Hypothalamus (tissue), 51 donors: ENCODE measurements around the gene FOLR2.
"Not testable (repeated sequence)": the region's sequence is repeated elsewhere in the genome, so short reads cannot be mapped to it uniquely, and the experiment has no call there.

ENCODE experiments used
- DNase-seq, 51 donors: peaks; one replicate each; lab custom pipeline; 2025; lab: John Stamatoyannopoulos, UW

The FOLR2 gene

DNA sequence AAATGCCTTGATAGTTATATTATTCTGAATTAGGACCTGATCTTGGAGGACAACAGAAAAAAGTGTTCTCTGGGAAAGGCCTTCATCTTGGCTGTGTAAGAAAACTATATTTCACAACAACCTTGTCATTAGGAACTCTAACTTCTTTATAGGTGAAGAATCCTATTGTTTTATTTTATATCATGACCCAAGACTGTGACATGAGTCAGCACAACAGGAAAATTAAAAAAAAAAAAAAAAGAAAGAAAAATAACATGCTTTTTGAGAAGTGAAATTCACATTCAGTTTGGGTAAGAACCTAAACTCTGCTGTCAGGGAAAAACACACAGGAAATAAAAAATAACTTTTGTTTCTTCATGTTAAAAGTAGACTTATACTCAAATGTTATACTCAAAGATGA, 11.7 kb upstream of the FOLR2 start:
- no peak for DNase-seq

- not testable (repeated sequence) for DNase-seq
Observed at GRCh38 chr11:72206794-72207193, 9.8 kb upstream of the FOLR2 start.

GRCh38 chr11:72208281-72208680, 8.3 kb upstream of the FOLR2 start:
- no peak for DNase-seq

DNA sequence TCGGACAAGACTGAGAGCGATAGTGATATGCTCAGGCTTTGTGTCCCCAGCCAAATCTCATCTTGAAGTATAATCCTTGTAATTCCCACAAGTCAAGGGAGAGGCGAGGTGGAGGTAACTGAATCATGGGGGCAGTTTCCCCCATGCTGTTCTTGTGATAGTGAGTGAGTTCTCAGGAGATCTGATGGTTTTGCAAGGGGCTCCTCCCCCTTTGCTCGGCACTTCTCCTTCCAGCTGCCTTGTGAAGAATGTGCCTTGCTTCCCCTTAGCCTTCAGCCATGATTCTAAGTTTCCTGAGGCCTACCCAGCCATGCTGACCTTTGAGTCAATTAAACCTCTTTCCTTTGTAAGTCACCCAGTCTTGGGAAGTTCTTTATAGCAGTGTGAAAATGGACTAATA, 7.5 kb upstream of the FOLR2 start:
- DNase-seq = no peak

GRCh38 chr11:72217841-72218240, 1.2 kb downstream of the FOLR2 start:
- no peak for DNase-seq

- no peak for DNase-seq
Observed at GRCh38 chr11:72218251-72218745, 1.7 kb downstream of the FOLR2 start.

- DNase-seq = no peak
Observed at GRCh38 chr11:72220696-72221363, 4.2 kb downstream of the FOLR2 start.

DNA sequence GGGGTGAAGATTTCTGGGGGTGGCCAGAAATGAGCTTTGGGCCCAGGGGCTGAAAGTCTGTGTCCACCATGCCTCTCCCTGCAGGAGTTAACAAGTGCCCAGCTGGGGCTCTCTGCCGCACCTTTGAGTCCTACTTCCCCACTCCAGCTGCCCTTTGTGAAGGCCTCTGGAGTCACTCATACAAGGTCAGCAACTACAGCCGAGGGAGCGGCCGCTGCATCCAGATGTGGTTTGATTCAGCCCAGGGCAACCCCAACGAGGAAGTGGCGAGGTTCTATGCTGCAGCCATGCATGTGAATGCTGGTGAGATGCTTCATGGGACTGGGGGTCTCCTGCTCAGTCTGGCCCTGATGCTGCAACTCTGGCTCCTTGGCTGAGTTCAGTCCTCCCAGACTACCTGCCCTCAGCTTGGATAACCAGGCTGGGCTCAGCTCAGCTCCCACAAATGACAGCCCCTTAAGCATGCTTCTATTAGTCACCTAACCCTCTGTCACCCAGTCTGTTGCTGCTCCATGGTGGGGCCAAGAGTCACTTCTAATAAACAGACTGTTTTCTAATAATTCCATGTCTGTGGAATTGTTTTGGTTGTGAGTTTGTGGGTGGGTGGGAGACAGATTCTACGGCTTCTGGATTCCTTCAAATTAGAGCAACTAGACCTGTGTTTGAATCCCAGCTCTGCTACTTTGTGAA, 4.9 kb downstream of the FOLR2 start:
- no peak for DNase-seq

DNA sequence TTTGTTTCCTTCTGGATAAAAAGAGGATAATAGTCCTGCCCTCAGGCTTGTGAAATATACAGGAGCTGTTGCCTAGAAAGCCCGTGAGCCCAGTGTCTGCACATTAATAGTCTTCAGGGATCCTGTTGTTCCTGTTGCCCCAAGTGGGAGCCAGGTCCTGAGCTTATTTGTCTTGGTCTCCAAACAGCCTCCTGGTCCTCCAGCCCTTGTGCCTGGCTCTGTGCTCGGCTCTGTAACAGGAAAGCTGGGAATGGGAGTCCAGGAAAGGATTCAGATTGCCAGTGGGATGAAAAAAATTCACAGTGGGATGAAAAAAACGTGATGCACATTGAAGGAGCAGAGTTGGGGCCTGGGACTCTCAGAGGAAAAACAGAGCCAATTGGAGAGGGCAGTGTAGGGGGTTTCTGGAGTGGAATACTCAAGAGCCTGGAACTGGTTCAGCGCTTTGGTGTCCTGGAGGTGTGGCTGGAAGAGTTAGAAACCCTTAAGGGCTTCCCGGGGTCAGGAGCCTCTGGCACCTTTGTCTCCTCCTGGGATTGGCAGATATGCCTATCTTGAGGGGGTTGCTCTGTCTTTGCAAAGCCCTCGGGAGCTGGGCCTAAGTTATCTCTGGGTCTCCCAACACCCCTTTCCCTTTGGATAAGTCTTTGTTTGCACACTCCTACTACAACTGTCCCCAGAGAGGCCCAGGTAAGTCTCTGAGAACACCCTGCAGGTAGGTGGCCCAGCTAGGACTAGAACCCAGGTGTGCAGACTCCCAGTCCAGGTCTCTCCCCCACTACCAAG, 5.7 kb downstream of the FOLR2 start:
- DNase-seq = no peak

GRCh38 chr11:72222907-72223614, 6.5 kb downstream of the FOLR2 start:
- DNase-seq = peak in 49 of 51 donors; percentile 32 to 89 (median 79)

DNA sequence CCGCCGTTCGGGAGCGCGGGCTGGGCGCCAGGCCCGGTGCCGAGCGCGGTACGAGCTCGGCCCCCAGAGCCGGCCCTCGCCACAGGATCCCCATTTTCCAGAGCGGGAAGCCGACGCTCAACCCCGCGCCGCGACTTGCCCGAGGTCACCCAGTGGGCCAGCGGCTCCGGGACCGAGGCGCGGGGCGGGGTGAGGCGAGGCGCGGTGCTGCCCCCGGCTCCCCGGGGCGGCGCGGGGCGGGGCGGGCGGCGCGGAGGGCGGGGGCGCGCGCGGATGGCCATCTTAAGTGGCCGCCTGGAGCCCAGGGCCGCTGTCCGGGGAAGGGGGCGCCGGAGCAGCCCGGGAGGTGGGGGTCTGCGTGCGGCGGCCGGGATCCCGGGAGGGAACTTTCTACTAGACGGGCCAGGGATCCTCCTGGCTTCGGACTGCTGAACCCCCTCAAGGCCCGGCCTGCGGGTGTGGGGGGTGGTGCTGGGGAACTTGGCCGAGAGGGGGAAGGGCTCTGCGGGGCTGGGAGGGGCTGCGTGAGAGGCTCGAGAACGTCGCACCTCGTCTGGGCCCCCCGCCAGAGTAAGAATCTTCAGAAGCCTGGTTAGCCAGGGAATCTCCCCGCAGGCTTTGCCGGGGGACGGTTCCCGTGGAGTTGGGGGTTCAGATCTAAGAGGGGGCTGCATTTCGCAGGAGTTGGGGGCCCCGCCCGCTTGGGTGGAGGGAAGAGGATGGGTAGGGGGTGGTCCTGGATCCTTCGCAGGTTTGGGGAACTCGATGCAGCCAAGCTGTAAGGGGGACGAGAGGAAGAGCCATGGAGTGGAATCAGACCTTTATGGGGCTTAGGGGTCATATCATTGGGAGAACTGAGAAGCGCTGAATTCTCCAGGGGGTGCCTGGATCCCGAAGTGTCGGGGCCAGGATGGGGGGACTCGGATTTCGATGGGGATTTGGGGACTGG, 7.3 kb downstream of the FOLR2 start:
- DNase-seq = peak in 37 of 51 donors; percentile 24 to 84 (median 61)

DNA sequence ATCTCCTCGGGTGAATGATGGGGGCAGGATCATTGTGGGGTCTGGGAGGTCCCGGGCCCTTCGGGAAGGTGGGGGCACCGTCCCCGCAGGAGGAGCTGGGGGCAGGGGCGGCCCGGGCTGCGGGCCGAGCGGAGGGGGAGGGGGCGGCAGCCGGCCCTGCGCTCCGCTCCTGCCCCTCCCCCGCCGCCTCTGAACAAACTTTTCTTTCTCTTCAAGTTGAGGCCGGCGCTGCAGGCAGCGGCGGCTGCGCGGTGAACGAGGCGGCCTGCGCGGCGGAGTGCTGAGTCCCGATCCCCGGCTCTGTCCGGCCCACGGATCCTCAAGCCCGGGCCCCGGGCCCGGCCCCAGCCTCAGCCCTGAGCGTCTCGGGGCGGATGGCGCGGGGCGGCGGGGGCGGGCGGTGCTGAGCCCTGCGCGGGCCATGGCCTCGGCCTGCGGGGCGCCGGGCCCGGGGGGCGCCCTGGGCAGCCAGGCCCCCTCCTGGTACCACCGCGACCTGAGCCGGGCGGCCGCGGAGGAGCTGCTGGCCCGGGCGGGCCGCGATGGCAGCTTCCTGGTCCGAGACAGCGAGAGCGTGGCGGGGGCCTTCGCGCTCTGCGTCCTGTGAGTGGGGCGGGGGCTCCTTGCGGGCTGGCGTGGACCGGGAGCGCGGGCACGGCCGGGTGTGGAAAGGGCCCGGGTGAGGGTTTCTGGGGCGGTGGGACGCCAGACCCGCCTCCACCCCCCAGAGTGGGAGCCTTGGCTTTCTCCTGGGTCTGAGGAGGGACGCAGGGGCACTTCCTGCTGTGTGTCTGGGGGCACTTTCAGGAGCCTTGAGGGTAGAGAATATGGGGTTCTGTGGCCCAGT, 8.2 kb downstream of the FOLR2 start, which contains the start of gene INPPL1:
TSS of gene INPPL1 (plus strand) at position 204 of the 847 bp plus-strand sequence. CDS start at position 422, 218 bp downstream.
- peak in 29 of 51 donors; percentile 22 to 64 (median 33) for DNase-seq

- DNase-seq = no peak
Observed at GRCh38 chr11:72225411-72225951, 8.9 kb downstream of the FOLR2 start.

DNA sequence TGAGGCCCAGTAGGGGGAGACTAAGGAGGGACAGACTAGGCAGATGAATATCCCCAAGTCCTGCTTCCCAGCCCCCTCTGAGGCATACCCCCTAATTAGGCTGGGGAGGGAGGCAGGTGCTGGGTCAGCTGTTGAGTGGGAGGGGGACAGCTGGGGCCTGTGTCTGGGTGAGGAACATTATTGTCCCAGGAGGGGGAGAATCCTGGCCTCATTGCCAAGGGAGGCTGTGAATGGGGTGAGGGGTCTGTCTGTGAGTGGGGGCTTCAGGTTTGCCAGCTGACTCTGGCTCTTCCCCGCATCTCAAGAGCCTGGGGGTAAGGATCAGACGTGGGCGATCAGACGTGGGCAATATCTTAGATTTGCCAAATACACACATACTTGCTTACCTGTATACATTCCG, 10.1 kb downstream of the FOLR2 start:
- no peak for DNase-seq

GRCh38 chr11:72227316-72228228, 11.0 kb downstream of the FOLR2 start:
- peak in 21 of 51 donors; percentile 13 to 73 (median 43) for DNase-seq

- no peak for DNase-seq
Observed at GRCh38 chr11:72228229-72228843, 11.7 kb downstream of the FOLR2 start.

DNA sequence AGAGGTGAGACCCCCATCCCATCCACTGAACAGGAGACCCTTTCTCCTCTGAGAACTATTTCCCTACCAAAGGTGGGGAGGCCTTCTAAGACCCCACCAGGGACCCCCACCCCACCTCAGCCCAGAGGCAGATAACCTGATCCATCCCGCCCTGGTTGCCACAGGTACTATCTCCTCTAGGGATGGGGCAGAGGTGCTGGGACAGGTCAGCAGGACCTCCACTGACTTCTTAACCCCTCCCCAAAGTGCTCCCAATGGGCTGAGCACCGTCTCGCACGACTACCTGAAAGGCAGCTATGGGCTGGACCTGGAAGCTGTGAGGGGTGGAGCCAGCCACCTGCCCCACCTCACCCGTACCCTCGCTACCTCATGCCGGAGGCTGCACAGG, 12.2 kb downstream of the FOLR2 start:
- no peak for DNase-seq
